DMS 273 treated with DMSO at 0.1 percent for 48 hours (cell line): ENCODE data around the gene PRLH.

Source experiments
- DNase-seq: peaks from one replicate; lab custom pipeline; 2025; lab: John Stamatoyannopoulos, UW

Gene PRLH

DNA sequence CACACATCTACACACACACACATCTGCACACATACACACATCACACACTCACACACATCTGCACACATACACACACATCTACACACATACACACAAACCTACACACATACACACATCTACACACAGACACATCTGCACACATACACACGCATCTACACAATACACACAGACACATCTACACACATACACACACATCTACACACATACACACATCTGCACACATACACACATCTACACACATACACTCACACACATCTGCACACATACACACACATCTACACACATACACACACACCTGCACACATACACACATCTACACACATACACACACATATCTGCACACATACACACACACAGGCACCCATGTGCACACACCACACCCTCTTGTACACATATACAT is 400 bp upstream of the PRLH start:
- no peak for DNase-seq

DNA sequence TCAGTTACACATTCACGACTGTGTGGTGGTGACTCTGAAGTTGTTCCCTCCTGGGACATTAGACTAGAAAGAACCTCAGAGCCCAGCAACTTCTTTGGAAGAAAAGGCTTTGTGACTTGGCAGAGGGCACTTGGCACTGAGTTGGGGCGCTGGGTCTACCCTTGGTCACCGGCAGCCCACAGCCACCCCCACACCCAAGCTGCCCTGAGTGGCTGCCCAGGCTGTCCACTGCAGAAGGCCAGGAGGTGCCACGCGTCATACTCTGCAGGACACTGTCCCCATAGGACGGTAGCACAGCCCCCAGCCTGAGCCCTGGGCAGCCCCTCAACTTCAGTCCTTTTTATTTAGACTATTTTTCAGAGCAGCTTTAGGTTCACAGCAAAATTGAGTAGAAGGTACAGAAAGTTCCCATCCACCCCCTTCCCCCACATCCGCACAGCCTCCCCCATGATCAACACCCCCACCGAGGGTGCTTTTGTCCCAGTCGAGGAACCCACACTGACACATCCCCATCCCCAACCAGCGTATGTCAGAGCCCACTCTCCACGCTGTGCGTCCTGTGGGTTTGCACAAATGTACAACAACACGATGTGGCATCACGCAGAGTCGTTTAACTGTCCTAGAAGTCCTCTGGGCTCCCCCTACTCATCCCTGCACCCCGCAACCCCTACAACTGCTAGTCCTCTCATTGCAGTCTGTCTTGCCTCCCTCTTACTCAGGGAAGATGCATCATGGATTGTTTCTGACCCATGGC is 1.1 kb downstream of the PRLH start:
- no peak for DNase-seq

DNA sequence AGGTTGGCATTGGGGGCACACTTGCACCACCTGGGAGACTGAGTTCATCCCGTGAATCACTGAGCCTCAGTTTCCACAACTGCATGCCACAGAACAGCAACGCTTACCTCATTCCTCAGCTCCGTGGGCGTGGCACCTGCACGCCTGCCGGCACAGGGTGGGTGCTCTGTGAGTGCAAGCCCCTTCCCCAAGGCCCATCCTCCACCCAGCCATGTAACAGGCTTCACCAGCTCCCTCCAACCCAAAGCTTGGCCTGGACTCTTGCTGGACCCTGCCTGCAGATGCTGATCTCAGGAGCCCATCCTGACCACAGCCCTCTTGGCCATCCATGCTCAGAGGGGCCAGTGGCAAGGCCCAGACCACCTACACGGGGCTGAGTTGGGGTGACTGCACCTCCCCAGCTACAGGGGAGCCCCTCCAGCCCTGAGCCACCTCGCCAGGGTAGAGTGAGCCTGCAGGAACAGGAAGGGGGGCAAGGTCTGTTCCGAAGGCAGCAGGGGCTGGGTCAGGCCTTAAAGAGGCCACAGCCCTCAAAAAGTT is 1.8 kb downstream of the PRLH start:
- DNase-seq, result no peak

DNA sequence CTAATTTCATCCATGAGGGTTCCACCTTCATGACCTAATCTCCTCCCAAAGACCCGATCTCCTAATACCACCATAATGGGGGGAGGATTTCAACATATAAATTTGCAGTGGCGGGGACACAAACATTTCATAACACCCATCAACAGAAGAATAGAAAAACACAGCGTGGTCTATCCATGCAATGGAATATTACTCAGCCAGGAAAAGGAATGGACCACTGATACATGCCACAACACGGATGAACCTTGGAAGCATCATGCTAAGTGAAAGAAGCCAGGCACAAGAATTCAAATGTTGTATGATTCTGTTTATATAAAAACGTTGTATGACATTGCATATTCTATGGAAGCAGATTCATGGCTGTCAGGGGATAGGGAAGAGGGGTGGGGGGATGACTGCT is 2.7 kb downstream of the PRLH start:
- DNase-seq, result no peak

DNA sequence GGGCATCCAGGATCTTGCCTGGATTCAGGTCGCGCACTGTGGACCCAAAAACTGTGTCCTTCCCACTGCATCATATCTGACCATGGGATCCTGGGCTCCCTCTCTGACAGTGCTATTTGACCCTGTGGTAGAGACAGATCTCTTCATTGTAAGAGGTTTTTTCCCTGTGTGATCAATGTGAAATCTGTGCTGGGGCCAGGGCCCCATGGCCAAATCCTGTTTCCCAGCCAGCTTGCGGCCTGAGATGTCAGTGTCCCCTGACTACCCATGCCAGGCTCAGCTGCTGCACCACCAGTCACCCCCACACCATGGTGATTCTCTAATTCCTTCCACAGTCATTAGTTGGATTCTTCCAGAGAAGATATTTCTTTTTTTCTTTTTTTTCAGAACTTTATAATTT is 3.5 kb downstream of the PRLH start:
- DNase-seq, result no peak

DNA sequence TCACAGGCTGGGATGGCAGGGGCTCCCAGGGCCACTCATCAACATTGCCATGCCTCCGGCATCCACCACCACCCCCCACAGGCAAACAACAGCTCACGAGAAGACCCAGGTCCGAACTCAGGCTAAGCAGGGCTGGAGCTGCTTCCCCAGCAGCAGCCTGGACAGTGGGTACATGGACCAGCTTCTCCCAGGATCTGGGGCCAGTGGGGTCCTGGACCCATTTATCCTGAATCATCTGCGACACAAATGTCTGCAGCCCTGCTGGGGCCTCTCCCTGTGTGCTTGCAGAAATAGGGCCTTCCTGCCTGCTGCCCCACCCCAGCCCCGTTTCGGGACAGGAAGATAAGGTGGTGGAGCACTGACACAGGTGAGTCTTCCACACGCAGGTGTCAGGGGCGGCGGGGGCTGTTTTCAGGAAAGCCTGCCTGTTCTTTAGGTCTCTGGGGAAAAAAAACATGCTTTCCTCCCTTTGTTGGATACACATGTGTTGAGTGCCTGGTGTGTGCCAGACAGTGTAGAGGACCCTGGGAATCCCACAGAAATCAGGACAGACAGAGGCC is 4.5 kb downstream of the PRLH start:
- DNase-seq, result no peak

DNA sequence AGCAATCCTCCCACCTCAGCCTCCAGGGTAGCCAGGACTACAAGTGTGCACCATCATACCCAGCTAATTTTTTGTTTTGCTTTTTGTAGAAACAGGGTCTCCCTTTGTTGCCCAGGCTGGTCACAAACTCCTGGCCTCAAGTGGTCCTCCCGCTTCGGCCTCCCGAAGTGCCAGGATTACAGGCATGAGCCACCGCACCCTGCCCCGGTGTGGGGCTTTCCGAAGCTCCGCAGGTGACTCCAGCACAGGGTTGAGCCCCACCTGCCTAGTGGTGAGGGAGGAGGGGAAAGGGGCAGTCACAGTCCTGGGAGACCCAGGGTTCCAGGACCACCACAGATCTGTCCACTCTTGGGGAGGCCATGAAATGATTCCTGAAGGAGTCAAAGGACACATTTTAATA is 5.2 kb downstream of the PRLH start:
- DNase-seq, result no peak

DNA sequence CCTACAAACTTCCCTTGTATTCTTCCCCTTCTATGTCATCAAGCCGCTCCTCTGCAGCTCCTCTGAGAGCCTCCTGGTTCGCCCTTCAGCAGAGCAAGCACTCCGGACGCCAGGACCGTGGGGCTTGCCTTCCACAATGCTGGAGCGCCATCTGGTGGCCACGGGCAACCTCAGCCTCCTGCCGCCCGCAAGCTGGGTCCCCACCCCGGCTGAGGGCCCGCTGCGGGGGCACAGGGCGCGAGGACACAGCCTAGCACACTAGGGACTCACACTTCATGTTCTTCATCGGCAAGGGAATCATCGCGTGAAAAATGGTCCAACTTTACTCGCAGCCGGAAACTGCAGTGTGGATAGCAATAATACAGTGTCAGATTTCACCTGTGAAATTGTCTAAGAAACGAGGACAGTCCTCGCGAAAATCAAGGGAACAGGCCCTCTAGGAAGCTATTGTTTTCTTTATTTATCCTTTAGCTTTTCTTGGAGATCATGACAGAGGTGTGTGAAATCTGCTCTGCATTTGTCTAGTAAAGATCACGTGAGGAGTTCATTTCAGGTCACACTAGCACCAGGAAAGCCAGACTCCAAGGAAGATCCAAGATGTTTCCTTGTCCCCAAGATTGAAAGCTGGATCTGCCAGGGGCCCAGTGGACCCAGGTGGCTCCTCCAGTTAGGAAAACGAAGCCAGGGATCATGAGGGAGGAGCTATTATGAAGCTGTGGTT is 5.8 kb downstream of the PRLH start:
- DNase-seq, result peak; percentile 24

DNA sequence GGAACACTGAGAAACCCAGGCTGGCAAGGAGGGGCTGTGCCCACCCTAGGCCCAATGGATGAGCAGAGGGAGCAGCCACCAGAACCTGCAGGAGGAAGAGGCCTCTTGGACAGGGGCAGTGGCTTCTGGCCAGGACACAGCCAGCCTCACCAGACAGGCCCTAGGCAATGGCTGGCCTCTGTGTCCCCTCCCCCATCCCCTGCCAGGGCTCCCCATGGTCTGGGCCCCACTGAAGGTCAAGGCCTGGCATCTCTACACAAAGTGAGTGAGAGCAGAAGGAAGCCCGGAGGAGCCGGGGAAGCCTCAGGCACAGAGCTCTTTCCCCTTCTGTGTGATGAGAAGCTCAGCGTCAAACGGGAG is 6.3 kb downstream of the PRLH start:
- DNase-seq, result no peak

DNA sequence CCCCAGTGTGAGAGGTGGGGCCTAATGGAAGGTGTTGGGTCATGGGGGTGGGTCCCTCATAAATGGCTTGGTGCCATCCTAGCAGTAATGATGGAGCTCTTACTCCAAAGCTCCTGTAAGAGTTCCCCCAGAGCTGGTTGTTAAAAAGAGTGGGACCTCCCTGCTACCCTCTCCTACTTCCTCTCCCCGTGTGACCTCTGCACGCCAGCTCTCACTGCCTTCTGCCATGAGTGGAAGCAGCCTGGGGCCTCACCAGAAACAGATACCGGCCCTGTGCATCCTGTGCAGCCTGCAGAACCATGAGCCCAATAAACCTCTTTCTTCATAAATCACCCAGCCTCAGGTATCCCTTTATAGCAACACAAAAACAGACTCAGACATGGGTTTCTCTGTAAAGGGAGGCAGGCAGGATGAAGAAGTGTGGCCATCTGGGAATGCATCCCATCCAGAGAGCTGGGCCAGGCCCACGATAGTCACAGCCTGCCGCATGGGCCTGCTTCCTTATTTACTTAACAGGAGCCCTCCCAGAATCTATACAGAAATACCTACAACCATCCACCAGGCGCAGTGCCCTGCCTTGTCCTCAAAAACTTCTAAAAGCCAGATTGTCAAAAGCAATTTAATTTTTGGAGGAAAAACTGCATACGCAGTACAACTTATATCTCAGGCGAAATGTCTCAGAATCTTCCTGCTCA is 7.5 kb downstream of the PRLH start:
- no peak for DNase-seq

DNA sequence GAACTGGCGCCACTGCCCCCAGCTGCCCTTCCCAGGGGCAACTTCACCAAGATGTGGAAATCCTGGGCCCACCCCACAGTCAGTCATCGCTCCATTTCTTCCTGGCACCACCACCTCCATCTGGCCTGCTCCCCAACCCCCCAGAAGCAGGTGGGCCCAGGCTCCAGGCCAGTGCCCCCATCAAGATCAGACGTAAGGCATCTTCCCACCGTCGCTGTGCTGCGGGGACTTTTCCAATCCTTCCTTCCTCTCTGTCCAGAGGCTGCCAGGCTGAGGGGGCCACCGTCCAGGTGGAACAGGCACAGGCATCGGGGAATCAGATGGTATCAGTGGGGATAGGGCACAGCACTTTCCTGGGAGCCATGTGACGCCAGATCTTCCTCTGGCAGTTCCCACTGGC is 8.1 kb downstream of the PRLH start:
- DNase-seq, result no peak

DNA sequence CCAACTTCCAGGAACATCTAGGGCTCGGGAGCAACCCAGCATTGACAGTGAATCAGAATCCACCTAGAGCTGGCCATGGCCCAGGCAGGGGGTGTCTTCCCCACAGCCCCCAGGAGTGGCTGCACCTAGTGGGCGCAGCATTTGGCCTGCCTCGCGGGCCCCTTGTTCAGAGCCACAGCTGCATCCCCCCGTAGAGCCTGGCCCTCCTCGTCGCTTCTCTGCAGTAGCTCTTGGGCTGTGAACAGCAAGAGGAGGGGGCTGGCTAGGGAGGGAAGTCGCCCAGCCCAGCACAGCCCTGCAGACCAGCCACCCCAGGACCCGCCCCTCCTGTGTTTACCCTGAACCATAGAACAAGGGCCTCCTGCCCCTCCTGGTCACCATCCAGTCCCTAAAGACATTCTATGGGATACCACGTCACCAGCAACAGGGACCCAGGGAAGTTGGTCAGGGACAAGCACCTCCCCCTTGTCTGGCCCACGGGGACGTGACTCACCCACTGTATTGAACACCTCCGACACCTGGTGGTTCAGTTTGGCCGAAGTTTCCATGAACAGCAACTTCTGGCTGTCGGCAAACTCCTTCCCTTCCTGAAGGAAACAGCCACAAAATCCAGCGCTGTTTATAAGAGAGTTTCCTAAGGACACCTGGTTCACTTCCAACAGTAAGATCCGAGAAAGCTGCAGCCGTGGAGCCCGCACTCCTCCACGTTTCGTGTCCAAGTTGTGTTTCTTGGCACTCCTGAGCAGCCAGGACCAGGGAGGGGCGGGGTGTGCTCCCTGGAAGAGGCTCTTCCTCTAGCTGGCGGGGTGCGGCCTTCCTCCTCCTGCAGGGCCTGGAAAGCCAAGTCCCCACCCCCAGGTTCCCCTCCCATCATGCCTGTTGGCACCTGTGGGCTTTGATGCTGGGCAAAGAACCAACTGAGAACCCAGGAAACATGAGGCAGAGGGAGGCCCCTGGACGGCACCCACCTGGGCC is 8.8 kb downstream of the PRLH start:
- DNase-seq, result no peak

DNA sequence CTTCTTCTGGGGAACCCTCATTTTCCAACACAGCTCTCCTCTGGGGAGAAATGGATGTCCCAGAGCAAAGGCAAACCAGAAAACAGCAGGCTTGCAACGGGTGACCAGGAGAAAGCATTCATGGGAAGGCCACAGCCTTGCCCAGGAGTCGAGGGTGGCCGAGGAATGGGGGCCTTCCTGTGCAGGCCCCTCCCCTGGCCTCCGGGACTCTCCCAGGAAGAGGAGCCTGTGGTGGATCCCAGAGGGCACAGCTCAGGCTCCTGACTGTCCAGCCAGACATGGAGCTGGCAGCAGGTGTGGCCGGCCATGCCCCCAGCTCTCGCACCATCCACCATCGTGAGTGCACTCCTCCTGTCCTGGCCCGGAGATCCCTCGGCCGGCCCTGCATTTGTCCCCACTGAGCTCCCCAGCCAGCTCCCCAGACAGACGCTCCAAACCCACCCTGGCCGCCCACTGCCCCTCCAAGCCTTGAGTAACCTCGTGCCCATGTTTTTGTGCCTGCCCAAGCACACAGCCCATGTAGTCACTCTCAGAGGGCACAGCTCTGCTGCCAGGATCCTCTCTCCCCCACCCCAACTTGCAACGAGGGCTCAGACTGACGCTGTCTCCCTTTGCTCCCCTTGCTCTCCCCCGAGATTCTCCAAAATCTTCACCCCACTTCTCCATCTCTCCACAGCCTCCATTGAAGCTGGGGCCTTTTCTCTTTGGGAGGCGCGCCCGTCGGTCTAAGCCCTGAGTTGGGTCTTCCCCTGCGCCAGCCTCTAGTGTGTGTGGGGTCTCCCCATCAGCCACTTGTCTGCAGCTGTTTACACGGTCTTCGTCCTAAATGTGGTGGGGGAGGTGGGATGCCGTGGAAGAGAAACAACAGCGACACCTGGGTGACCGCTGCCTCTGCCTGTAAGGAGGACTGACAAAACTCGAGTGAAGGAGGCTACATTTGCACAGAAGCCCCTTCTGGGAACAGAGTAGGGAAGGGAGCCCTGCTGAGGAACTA is 9.8 kb downstream of the PRLH start:
- no peak for DNase-seq

DNA sequence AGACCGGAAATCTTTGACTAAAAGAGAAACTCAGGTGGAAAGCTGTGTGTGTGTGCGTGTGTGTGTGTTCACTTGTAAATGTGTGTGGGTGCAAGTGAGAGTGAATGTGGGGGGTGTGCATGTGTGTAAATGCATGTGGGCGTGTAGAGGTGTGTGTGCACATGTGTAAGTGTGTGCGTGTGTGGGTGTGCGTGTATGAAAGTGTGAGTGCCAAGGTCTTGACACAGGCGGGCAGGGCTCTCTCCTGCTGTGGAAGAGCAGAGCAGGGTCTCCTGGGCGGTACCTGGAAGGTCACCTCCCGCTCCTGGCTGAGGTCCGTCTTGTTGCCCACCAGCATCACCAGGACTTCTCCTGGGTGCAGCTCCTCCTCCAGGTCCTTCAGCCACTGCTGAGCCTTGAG is 10.6 kb downstream of the PRLH start:
- DNase-seq, result no peak

DNA sequence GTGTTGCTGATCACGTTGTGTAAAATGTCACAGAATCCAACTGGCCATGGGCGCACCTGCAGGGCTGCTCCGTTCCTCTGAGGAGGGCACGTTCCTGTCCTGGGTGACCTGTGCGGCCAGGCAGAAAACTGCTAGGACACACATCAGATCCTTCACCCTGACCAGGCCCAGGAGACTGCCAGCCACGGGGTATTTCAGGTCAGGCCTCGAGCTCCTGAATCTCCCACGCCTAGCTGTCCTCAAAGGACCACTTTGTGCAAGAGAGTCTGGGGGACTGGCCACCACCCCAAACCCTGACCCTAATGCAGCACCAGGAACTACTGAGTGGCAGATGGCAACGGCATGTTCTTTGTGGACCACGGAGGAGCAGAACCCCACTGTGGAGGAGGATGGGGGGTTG is 11.1 kb downstream of the PRLH start:
- no peak for DNase-seq

DNA sequence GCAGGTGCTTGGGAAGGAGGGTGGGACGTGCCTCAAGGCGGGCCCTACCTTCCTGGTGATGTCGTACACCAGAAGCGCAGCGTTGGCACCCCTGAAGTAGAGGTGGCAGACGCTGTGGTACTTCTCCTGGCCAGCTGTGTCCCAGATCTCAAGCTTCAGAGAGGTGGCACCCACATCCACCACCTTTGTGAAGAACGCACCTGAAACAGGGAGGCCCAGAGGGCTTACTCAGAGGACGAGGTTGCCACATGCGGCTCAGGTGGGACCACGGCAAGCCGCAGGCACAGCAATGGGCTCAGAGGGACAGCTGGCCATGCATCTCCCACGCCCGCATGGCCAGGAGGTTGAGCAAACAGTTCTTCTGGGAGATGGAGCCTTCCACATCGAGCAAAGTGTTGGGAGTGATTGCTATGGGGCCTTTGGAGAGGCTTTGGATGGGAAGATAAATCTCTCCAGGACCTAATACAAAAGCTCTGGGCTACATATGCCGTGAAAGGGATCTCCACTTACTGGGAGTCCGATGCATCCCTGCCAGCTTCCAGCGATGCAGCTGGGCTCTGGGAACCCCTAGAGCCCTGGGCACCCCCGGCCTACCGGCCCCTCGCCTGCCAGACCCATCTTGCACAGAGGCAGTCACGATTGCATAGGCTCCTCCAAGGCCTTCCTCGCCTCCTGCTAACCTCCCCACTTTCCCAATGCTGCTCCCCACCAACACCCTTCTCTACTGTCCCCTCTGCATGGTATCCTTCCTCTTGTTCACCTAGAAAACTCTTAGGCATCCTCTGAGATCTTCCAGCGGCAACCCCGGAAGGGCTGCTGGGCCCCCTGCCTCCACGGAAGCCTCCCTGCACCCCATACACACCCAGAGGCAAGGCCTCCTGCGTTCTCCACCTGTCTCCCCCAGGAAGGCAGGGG is 11.8 kb downstream of the PRLH start:
- DNase-seq, result no peak

DNA sequence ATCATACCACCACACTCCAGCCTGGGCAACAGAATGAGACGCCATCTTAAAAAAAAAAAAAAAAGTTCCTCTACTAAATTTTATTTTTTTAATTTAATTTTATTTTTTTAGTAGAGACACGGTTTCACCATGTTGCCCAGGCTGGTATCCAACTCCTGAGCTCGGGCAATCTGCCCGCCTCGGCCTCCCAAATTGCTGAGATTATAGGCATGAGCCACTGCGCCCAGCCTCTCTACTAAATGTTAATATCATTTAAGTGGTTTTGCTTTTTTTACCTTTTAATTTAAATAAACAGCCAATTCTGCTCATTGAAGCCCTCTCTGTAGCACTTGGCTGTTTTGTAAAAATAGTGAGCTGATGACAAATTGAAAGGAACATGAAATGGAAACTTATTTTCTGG is 15.0 kb downstream of the PRLH start:
- no peak for DNase-seq

DNA sequence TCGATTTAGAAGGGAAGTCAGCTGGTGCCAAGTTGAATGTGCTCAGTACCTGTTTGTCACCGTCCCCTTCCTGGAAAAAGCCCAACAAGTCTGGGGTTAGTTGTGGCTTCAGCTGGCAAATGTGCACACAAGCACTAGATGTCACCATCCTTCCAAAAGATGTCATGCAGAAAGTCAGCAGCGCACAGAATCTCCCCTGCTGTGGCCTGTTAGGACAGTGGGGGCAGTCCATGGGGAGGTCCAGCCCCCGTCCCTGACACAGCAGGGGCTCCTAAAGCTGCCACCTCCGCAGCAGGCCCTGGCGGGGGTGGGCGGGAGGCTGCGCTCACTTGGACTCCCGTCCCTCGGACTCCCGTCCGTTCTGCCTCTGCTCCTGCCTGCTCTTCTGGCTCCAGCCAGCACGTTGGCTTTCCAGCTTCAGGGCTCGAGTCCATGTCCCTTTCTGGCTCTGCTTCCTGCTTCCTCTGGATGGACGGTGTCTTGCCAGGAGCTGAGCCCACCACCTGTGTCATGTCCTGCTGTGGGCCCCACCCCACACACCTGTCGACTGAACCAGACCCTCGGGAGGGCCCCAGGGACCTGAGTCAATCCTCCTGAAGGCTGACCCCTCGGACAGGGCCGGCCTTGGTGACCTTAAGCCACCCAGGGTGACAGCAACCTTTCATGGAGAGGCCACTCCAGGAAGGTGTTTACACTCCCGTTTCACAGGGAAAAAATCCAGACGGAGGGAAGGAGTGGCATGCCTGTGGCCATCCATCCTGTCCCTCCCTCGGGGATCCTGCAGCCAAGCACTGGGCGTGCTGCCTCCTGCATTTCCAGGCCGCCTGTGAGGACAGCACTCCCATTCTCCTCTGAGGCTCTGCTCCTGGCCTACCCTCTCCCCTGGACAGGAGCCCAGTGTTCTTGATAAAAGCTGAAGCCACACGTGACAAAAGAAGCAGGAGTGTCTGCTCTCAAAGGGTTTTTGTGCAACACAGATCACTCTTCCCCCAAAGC is 15.7 kb downstream of the PRLH start:
- DNase-seq, result no peak
